ENCODE data around the gene ZMIZ1. TPM values are rescaled to one million over a fixed set of nuclear protein-coding genes. Genes with fewer than 3 reads are reported as not detected.

The ZMIZ1 gene
- polyA plus RNA-seq, 1 donor from 2014 or later = 26.8 TPM

DNA sequence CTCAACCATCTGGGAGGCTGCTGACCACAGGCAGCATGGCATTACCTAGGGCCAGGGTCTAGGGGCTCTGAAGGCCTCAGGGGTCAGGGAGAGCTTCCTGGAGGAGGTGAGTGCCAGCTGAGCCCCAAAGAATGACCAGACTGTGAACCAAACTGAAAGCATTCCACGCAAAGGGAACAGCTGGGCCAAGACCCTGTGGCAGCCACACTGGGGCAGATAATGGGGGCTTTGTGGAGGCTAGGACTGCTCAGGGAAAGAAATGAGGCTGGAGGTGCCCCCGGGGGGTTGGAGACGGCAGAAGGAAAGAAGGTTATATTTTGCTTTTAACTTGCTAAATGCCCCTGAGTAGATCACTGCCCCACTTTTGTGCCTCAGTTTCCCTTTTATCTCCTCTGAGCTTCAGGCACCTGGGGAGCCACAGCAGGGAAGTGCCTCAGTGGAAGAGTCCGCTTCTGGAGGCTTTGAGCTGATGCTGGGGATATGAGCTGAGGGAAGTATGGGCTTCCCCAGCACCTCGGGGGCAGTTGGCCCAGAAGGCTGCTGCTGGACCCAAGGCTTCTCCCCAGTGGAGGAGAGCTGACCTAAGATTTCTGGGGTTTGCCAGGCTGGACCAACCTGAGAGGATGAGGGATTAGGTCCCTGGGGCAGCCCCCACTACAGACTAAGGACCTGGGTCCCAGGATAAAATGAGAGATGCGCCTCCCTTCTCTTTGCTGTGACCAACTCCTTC lies 57.8 kb downstream of the ZMIZ1 start:
- Histone ChIP-seq H3K27ac (ENCODE audit: low read length) (no peak overlapping the region), H3K36me3 (ENCODE audit: insufficient read depth, low read length) (peaks cover 3% of the 10 kb centered on the region), H4K20me1 (ENCODE audit: insufficient read depth) (peaks cover 7% of the 10 kb centered on the region), H3K9me2 (ENCODE audit: insufficient read depth, low read length) (no peaks in the 10 kb centered on the region), H3K4me2 (ENCODE audit: low read length) (no peak overlapping the region), H2AFZ (ENCODE audit: low read depth, low read length) (no peak overlapping the region), H3K9me3 (ENCODE audit: low read length) (no peaks in the 10 kb centered on the region), H3F3A (ENCODE audit: insufficient read depth, low read length, poor library complexity, severe bottlenecking) (no peaks in the 10 kb centered on the region), H3K27me3 (ENCODE audit: insufficient read depth, low read depth, low read length) (no peaks in the 10 kb centered on the region), H3K4me3 (ENCODE audit: low read length) (no peak overlapping the region), H3K9ac (ENCODE audit: low read length) (no peak overlapping the region), H3K79me2 (replicated peaks; ENCODE audit: insufficient read depth, low read length) (peaks cover 20% of the 10 kb centered on the region)
- no peak for TF ChIP-seq SMC3 (conservative IDR thresholded peaks at IDR 0.05; ENCODE audit: poor library complexity)
- TF ChIP-seq RAD21 (conservative IDR thresholded peaks at IDR 0.05) = no peak
- no peak for TF ChIP-seq POLR2AphosphoS5 (IDR thresholded peaks at IDR 0.05)
- TF ChIP-seq, protein P1, sequence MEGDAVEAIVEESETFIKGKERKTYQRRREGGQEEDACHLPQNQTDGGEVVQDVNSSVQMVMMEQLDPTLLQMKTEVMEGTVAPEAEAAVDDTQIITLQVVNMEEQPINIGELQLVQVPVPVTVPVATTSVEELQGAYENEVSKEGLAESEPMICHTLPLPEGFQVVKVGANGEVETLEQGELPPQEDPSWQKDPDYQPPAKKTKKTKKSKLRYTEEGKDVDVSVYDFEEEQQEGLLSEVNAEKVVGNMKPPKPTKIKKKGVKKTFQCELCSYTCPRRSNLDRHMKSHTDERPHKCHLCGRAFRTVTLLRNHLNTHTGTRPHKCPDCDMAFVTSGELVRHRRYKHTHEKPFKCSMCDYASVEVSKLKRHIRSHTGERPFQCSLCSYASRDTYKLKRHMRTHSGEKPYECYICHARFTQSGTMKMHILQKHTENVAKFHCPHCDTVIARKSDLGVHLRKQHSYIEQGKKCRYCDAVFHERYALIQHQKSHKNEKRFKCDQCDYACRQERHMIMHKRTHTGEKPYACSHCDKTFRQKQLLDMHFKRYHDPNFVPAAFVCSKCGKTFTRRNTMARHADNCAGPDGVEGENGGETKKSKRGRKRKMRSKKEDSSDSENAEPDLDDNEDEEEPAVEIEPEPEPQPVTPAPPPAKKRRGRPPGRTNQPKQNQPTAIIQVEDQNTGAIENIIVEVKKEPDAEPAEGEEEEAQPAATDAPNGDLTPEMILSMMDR (IDR thresholded peaks at IDR 0.05; ENCODE audit: poor library complexity, severe bottlenecking) = no peak
- no peak for TF ChIP-seq REST (IDR thresholded peaks at IDR 0.05; ENCODE audit: borderline replicate concordance)
- no peak for TF ChIP-seq EP300 (conservative IDR thresholded peaks at IDR 0.05; ENCODE audit: poor library complexity, severe bottlenecking)
- no peak for TF ChIP-seq TAF1 (IDR thresholded peaks at IDR 0.05; ENCODE audit: low read depth)
- no peak for TF ChIP-seq EZH2 (IDR thresholded peaks at IDR 0.05; ENCODE audit: borderline replicate concordance, insufficient read depth, low read length, poor library complexity, severe bottlenecking)
- TF ChIP-seq MXI1 (conservative IDR thresholded peaks at IDR 0.05; ENCODE audit: poor library complexity, severe bottlenecking) = no peak

DNA sequence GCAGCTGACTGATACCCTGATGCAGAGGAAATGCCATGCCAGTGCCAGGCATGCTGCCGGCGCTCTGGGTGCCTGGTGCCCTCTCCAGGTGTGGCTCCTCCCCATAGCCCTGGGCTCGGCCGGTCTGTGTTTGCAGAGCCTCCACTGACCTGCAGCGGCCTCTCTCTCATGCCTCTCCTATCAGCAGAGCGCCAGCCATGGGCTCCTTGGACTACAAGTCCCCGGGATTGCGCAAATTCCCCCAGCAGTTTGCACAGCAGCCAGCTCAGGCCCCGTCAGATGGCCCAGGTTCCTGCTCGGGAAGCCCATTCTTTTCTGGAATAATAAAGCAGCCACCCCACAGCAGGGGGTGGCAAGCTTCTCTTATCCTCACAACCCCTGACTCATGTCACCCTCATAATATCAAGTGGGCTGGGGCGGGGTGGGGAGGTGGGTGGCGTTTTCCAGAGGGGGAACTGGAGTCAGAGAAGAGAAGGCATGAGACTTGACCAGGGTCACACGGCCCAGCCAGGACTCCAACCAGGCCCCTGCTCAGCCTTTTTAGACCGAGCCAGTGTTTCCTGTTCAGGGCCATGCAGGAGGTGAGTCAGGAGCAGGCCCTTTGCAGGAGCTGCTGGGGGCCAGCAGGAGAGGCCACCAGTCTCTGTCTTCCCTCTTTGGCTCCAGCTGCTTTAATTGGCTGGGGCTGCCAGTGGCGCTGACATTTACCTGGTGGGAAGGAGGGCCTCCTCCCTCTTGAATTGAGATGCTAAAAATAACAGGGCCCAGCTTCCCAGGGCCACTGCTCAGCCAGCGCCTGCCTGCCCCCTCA lies 58.6 kb downstream of the ZMIZ1 start:
- no peak overlapping the region for H3K9ac ChIP-seq (ENCODE audit: low read length)
- H3K4me2 ChIP-seq (ENCODE audit: low read length) = no peak overlapping the region

More for the DNA sequence above, 58.6 kb downstream of the ZMIZ1 start:
- Histone ChIP-seq H3K36me3 (ENCODE audit: insufficient read depth, low read length) (peaks cover 3% of the 10 kb centered on the region), H3K27me3 (ENCODE audit: insufficient read depth, low read depth, low read length) (no peaks in the 10 kb centered on the region), H2AFZ (ENCODE audit: low read depth, low read length) (no peak overlapping the region), H4K20me1 (ENCODE audit: insufficient read depth) (peaks cover 7% of the 10 kb centered on the region), H3K27ac (ENCODE audit: low read length) (no peak overlapping the region), H3K4me3 (ENCODE audit: low read length) (no peak overlapping the region), H3K79me2 (replicated peaks; ENCODE audit: insufficient read depth, low read length) (peaks cover 23% of the 10 kb centered on the region), H3F3A (ENCODE audit: insufficient read depth, low read length, poor library complexity, severe bottlenecking) (no peaks in the 10 kb centered on the region), H3K9me2 (ENCODE audit: insufficient read depth, low read length) (no peaks in the 10 kb centered on the region), H3K9me3 (ENCODE audit: low read length) (no peaks in the 10 kb centered on the region)
- no peak for TF ChIP-seq RAD21 (conservative IDR thresholded peaks at IDR 0.05)
- TF ChIP-seq, protein P1 (IDR thresholded peaks at IDR 0.05; ENCODE audit: poor library complexity, severe bottlenecking) = no peak
- TF ChIP-seq POLR2AphosphoS5 (IDR thresholded peaks at IDR 0.05) = no peak
- no peak for TF ChIP-seq SMC3 (conservative IDR thresholded peaks at IDR 0.05; ENCODE audit: poor library complexity)
- TF ChIP-seq MXI1 (conservative IDR thresholded peaks at IDR 0.05; ENCODE audit: poor library complexity, severe bottlenecking) = no peak
- no peak for TF ChIP-seq TAF1 (IDR thresholded peaks at IDR 0.05; ENCODE audit: low read depth)
- no peak for TF ChIP-seq EP300 (conservative IDR thresholded peaks at IDR 0.05; ENCODE audit: poor library complexity, severe bottlenecking)
- TF ChIP-seq REST (IDR thresholded peaks at IDR 0.05; ENCODE audit: borderline replicate concordance) = no peak
- no peak for TF ChIP-seq EZH2 (IDR thresholded peaks at IDR 0.05; ENCODE audit: borderline replicate concordance, insufficient read depth, low read length, poor library complexity, severe bottlenecking)
